ENCODE measurements around the gene FRMD1. TPM values are rescaled to one million over a fixed set of nuclear protein-coding genes. Genes with fewer than 3 reads are reported as not detected.

The FRMD1 gene
- total and polyA plus RNA-seq, 2 of the 8 experiments (the other 6 are each of a cell fraction or from before 2014, with no cell fraction given) = 0.36 TPM; not detected in 1

- H3K4me2 ChIP-seq (ENCODE audit: insufficient read depth in 1 of 2, low read depth in 2 of 2, low read length in 2 of 2) = no peak overlapping the region
- CTCF ChIA-PET (ENCODE audit: partially characterized antibody) = interaction anchor here (0.7 to 2.0 kb wide), 2 partner anchors 9 to 22 kb away, joined by 3 to 7 read pairs; no protein-coding TSS in a partner anchor
- no peak overlapping the region for H3K23ac ChIP-seq (ENCODE audit: insufficient read length)
Observed at GRCh38 chr6:168029459-168030217, 49.4 kb downstream of the FRMD1 start.

More at GRCh38 chr6:168029459-168030217, 49.4 kb downstream of the FRMD1 start:
- Histone ChIP-seq H3K4me3 (ENCODE audit: extremely low read depth in 1 of 4, insufficient read depth in 2 of 4, low read depth in 3 of 4, low read length in 4 of 4) (no peak overlapping the region), H3K79me2 (ENCODE audit: control insufficient read depth in 1 of 2, insufficient read depth in 2 of 2, low read length in 2 of 2) (no peaks in the 10 kb centered on the region), H2BK5ac (ENCODE audit: low read depth, low read length) (no peak overlapping the region), H3K18ac (ENCODE audit: extremely low read depth, low read length) (no peak overlapping the region), H3K9ac (replicated peaks in 1 of 4; ENCODE audit: extremely low read depth in 1 of 4, low read depth in 3 of 4, low read length in 3 of 4) (no peak overlapping the region), H3K14ac (ENCODE audit: insufficient read length) (no peak overlapping the region), H3K4me1 (replicated peaks in 1 of 4; ENCODE audit: control insufficient read depth in 3 of 4, insufficient read depth in 4 of 4, low read length in 3 of 4) (peaks cover 0 to 2% (median 0%) of the 10 kb centered on the region in 4 experiments; a peak in 2 of 7 replicates), H2BK12ac (ENCODE audit: low read depth, low read length) (no peak overlapping the region), H2BK15ac (ENCODE audit: low read length) (no peak overlapping the region), H4K8ac (ENCODE audit: extremely low read depth, insufficient read depth, low read length) (no peak overlapping the region), H4K5ac (ENCODE audit: insufficient read length, low read depth, low read length) (no peak overlapping the region), H4K20me1 (replicated peaks in 1 of 2; ENCODE audit: control insufficient read depth in 1 of 2, insufficient read depth in 2 of 2, low read length in 2 of 2) (no peaks in the 10 kb centered on the region), H4K91ac (replicated peaks; ENCODE audit: insufficient read length, low read length) (no peak overlapping the region), H2AFZ (ENCODE audit: low read length) (no peak overlapping the region; the same call in 1 of the 2 replicates), H3K9me3 (ENCODE audit: insufficient read depth in 2 of 2, low read depth in 1 of 2, low read length in 1 of 2) (no peaks in the 10 kb centered on the region), H2AK5ac (ENCODE audit: low read depth, low read length) (no peak overlapping the region), H3K4ac (replicated peaks; ENCODE audit: insufficient read length, low read depth, low read length) (no peak overlapping the region), H3K23me2 (ENCODE audit: low read depth, low read length) (no peaks in the 10 kb centered on the region), H3K56ac (replicated peaks; ENCODE audit: insufficient read length, low read depth, low read length) (no peak overlapping the region), H3K27me3 (replicated peaks in 1 of 4; ENCODE audit: control insufficient read depth in 3 of 4, extremely low read depth in 1 of 4, insufficient read depth in 3 of 4, low read length in 3 of 4) (no peaks in the 10 kb centered on the region; a peak in 1 of 7 replicates), H2BK20ac (ENCODE audit: low read length) (no peak overlapping the region), H3K27ac (ENCODE audit: low read depth, low read length) (no peak overlapping the region), H3K79me1 (ENCODE audit: low read depth, low read length) (no peaks in the 10 kb centered on the region), H2BK120ac (replicated peaks; ENCODE audit: low read depth, low read length) (no peak overlapping the region), H3K36me3 (ENCODE audit: control insufficient read depth in 2 of 4, insufficient read depth in 4 of 4, low read length in 3 of 4) (no peaks in the 10 kb centered on the region)
- POLR2A ChIA-PET (ENCODE audit: partially characterized antibody) = interaction anchor here (0.9 kb wide), 1 partner anchor 14 kb away, joined by 3 read pairs; no protein-coding TSS in a partner anchor
- FAIRE-seq (no peak), DNase-seq (ENCODE audit: low read depth in 1 of 2, low spot score in 2 of 2) (no peak)
- 86% methylated on average over 14 of the region's 14 CpGs; no CpG with 5 or more reads in 1 of the 2 experiments for WGBS, 2 experiments (ENCODE audit: extremely low coverage in 1 of 2, insufficient coverage in 1 of 2, insufficient read length in 1 of 2, insufficient replicate concordance in 2 of 2, low coverage in 1 of 2, low lambda C conversion rate in 2 of 2, missing lambda C conversion rate in 1 of 2)
- TF ChIP-seq RFX5 (IDR thresholded peaks at IDR 0.05; ENCODE audit: borderline replicate concordance, low read depth, low read length) (no peak), NRF1 (IDR thresholded peaks at IDR 0.05; ENCODE audit: low read depth, low read length) (no peak), SP4 (IDR thresholded peaks at IDR 0.05; ENCODE audit: low read length) (no peak), CHD2 (IDR thresholded peaks at IDR 0.05; ENCODE audit: low read length) (no peak)
